Stimulated activated memory B cell treated with anti-CD40 and anti-IgM and Interleukin-4, amounts not matched to agents 10 μg/mL and 1 μg/mL and 100 μg/mL, for 72 hours (primary cell): ENCODE results near the gene LRTM1.

Experiments
- ATAC-seq: fragments of 150-1000 bp; cut with Tn5 transposase; 2 replicates; pipeline ENCODE4 v1.10.0; 2021
- H3K27ac Mint-ChIP-seq: one replicate; pipeline ENCODE4 v1.8.0; 2022; ENCODE audit warnings: mild to moderate bottlenecking, mixed read lengths
- H3K27me3 Mint-ChIP-seq: one replicate; pipeline ENCODE4 v1.8.0; 2022; ENCODE audit warnings: mixed read lengths
- H3K36me3 Mint-ChIP-seq: one replicate; pipeline ENCODE4 v1.8.0; 2022; ENCODE audit warnings: mixed read lengths
- H3K4me1 Mint-ChIP-seq: one replicate; pipeline ENCODE4 v1.8.0; 2022; ENCODE audit warnings: mixed read lengths
- H3K4me3 Mint-ChIP-seq: one replicate; pipeline ENCODE4 v1.8.0; 2022; ENCODE audit warnings: mild to moderate bottlenecking, moderate library complexity, mixed read lengths
- H3K9me3 Mint-ChIP-seq: one replicate; pipeline ENCODE4 v1.8.0; 2022; ENCODE audit warnings: mixed read lengths

LRTM1 gene

DNA sequence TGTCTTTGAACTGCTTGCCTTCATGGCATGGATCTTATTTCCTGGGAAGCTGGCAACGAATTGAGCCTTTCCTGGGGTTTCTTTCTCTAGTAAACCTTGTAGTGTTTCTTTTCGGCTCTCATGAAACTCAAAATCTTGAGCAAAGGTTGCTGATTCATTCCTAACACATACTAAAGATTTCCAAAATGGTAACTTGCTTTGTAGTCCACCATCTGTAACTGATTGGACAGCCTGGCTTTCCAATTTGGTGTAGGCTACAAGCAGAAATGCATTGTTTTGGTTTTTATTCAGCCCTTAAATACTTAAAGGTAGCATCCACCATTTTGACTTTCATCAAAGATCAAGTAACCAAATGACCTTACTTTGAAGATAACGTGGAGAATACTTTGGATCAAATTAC is 38.1 kb downstream of the LRTM1 start:
- H3K36me3 Mint-ChIP-seq = no peaks in the 10 kb centered on the region
- H3K27me3 Mint-ChIP-seq = no peaks in the 10 kb centered on the region
- no peak for ATAC-seq
- no peaks in the 10 kb centered on the region for H3K4me1 Mint-ChIP-seq
- H3K27ac Mint-ChIP-seq = no peak overlapping the region
- H3K4me3 Mint-ChIP-seq = no peak overlapping the region
- peaks cover 8% of the 10 kb centered on the region for H3K9me3 Mint-ChIP-seq

DNA sequence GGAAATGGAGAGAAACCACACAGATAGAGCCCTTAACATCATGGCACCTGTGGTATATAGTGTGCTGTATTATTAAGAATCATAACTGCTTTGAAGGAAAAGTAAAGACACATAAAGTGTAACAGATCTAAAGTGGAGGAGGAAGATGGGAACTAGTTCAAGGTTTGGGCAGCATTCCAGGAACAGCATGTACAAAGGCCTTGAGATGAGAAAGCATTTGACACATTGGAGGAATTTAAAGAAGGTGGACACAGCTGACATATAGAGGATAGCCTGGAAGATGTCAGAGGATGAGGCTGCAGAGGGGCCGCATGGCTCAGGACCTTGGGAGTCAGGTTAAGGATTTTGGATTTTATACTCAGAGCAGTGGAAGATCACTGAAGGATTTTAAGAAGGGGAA is 39.0 kb downstream of the LRTM1 start:
- no peaks in the 10 kb centered on the region for H3K27me3 Mint-ChIP-seq
- H3K9me3 Mint-ChIP-seq = peaks cover 8% of the 10 kb centered on the region
- ATAC-seq = no peak
- H3K36me3 Mint-ChIP-seq = no peaks in the 10 kb centered on the region
- H3K4me1 Mint-ChIP-seq = no peaks in the 10 kb centered on the region
- H3K4me3 Mint-ChIP-seq = no peak overlapping the region
- no peak overlapping the region for H3K27ac Mint-ChIP-seq

DNA sequence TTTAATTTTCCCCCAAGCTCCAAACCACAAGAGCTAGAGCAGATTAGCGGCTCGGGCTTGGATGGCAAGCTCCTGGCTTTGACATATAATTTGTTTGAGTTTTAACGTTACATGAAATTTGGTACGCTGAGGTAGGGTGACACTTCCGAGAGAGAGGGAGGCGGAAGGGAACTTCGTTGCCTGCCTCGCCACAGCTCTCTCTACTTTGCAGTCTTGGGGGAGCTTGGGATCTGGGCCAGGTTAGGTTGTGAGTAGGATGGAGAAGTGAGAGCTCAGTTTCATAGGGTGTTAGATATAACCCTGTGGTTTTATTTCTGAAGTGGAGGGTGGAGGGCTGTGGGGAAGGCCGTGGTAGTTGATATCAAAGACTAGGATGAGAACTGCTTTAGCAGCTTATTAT is 39.7 kb downstream of the LRTM1 start:
- no peaks in the 10 kb centered on the region for H3K4me1 Mint-ChIP-seq
- no peak for ATAC-seq
- H3K36me3 Mint-ChIP-seq = no peaks in the 10 kb centered on the region

GRCh38 chr3:54882129-54882833 is 45.6 kb downstream of the LRTM1 start:
- H3K27me3 Mint-ChIP-seq = no peaks in the 10 kb centered on the region
- H3K36me3 Mint-ChIP-seq = no peaks in the 10 kb centered on the region
- no peaks in the 10 kb centered on the region for H3K9me3 Mint-ChIP-seq
- no peaks in the 10 kb centered on the region for H3K4me1 Mint-ChIP-seq
- no peak for ATAC-seq
- no peak overlapping the region for H3K27ac Mint-ChIP-seq
- H3K4me3 Mint-ChIP-seq = no peak overlapping the region

More for the DNA sequence above, 39.7 kb downstream of the LRTM1 start:
- Mint-ChIP-seq H3K27ac (no peak overlapping the region), H3K9me3 (peaks cover 8% of the 10 kb centered on the region), H3K27me3 (no peaks in the 10 kb centered on the region), H3K4me3 (no peak overlapping the region)

- ATAC-seq = no peak
- H3K4me3 Mint-ChIP-seq = no peak overlapping the region
- H3K36me3 Mint-ChIP-seq = no peaks in the 10 kb centered on the region
- H3K9me3 Mint-ChIP-seq = no peaks in the 10 kb centered on the region
- H3K27me3 Mint-ChIP-seq = no peaks in the 10 kb centered on the region
- H3K27ac Mint-ChIP-seq = no peak overlapping the region
- no peaks in the 10 kb centered on the region for H3K4me1 Mint-ChIP-seq
Measured at GRCh38 chr3:54878145-54878544, 49.7 kb downstream of the LRTM1 start.

DNA sequence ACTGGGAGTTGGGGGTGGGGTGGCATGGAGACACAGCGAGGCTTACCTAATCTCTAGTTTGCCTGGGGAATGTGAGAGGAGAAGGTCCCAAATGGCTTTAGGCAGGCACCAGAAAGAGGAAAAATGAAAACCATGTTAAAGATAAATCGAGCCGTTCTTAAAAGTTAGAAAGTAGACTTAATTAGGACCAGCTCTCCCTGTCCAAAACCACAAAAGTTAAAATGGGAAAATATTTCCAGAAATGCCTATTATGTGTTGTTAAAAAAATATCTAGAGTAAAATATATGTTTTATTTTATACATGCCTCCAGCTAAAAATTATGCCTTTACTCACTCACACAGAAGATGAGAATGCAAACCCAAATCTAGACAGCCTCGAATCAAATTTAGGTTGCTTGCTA is 50.1 kb downstream of the LRTM1 start:
- ATAC-seq = no peak
- H3K4me1 Mint-ChIP-seq = no peaks in the 10 kb centered on the region
- no peaks in the 10 kb centered on the region for H3K27me3 Mint-ChIP-seq
- H3K9me3 Mint-ChIP-seq = peaks cover 1% of the 10 kb centered on the region
- no peak overlapping the region for H3K27ac Mint-ChIP-seq
- no peak overlapping the region for H3K4me3 Mint-ChIP-seq
- H3K36me3 Mint-ChIP-seq = no peaks in the 10 kb centered on the region

- H3K9me3 Mint-ChIP-seq = peaks cover 4% of the 10 kb centered on the region
- H3K4me1 Mint-ChIP-seq = no peaks in the 10 kb centered on the region
- H3K4me3 Mint-ChIP-seq = no peak overlapping the region
- no peak overlapping the region for H3K27ac Mint-ChIP-seq
- H3K27me3 Mint-ChIP-seq = no peaks in the 10 kb centered on the region
- no peak for ATAC-seq
- H3K36me3 Mint-ChIP-seq = no peaks in the 10 kb centered on the region
Measured at GRCh38 chr3:54876694-54877093, 51.2 kb downstream of the LRTM1 start.

DNA sequence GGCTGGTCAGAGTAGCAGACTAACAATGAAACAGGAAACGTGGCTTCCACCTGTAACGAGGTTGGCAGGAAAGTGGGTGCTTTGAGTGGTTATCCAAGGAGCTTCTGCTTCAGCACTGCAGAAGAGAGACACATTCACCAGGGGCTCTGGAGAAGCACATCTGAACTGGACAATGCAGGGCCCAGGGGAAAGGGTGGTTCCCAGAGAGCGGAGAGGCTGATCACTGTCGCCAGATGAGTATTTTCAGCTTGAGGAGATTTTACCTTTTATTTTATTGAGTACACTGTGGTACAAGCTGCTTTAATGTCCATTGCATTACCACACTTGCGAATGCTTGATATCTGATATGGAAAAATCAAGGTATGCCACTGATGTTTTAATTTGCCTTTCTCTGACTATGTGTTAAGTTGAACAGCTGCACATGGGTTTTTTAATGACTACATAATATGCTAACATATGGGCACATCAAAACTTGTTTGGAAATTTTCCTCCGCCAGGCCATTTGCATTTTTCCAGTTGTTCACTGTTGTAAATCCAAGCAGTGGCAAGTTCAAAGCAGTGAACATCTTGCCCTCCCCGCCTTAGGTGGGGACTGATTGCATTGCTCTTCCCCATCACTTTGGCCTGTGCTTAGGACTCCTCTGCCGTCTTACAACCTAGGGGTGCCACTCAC is 52.1 kb downstream of the LRTM1 start:
- Mint-ChIP-seq H3K27ac (no peak overlapping the region), H3K27me3 (no peaks in the 10 kb centered on the region), H3K4me1 (no peaks in the 10 kb centered on the region), H3K9me3 (peaks cover 4% of the 10 kb centered on the region), H3K4me3 (no peak overlapping the region), H3K36me3 (no peaks in the 10 kb centered on the region)
- ATAC-seq = no peak

DNA sequence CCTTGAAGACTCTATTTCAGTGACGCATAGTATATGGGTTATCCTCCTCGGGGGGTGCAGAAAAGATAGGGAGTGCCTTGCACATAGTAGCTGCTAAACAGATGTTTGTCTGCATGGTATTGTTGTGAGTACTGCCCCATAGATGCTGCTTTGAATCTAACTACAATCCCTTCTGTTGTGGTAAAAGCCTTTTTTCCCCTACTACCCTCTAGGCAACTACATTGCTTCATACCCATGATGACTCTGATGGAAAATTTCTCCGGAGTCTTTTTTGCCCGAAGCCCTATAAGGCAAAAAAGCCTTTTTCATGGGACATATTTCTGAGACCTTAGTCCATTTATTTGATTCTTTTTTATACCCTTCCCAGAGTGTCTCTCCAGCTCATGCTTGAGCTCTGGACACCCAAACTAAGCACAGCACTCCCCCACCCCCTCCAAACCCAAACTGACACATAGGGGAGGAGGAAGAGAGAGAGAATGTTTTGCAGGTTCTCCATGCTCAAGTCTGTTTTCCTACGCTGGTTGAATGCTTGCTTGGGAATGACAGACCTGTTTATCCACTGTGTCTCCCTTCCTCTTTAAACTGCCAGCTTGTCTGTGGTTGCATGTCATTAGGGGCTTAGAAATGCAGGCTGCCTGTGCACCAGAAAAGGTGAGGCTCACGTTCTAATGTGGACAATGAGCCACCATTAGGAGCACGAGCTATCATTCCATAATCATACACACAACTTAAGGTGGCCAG is 52.9 kb downstream of the LRTM1 start:
- peaks cover 4% of the 10 kb centered on the region for H3K9me3 Mint-ChIP-seq
- H3K4me3 Mint-ChIP-seq = no peak overlapping the region
- ATAC-seq = no peak
- no peaks in the 10 kb centered on the region for H3K36me3 Mint-ChIP-seq
- H3K4me1 Mint-ChIP-seq = no peaks in the 10 kb centered on the region
- H3K27ac Mint-ChIP-seq = no peak overlapping the region
- no peaks in the 10 kb centered on the region for H3K27me3 Mint-ChIP-seq

DNA sequence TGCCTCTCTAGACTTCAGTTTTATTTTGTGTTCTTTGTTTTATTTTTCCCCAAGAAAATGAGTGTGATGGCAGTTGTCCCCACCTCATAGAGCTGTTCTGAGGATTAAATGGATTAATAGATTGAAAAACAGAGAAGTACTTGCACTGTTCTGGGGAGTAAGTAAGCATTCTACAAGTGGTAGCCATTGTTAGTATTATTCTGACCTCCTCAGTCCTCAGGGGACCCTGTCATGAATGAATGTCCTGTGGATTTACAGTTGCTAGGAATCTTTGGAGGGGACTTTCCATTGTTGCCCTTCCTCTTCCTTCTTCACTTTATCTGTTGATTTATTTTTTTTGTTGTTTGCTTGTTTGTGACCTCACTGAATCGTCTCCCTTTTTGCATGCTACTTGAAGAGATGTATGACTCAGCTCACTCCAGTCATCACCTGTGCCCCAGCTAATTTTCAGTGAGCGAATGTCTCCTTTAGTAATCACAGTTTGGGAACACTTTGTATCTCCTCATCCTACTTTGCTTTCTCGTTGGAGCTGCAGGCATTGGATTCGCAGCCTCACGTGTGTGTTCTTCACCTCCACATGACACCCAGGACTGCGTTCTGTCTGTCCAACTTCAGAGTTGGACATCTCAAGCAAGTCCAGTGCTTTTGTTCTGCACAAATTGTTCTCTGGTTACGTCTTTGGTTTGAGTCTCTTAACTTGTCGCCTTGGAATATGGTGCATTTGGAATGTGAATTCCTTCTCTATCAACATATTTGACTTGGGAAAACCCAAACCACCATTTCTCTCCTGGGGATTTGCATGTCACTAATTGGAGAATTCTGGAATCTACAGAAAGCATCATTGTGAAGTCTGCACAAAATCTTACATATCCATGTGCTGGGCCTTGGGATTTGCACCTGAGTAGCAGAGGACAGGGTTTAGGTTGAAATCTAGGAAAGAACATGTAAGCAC is 54.5 kb downstream of the LRTM1 start:
- H3K4me1 Mint-ChIP-seq = no peaks in the 10 kb centered on the region
- H3K36me3 Mint-ChIP-seq = no peaks in the 10 kb centered on the region
- no peak for ATAC-seq
- H3K27me3 Mint-ChIP-seq = no peaks in the 10 kb centered on the region
- peaks cover 4% of the 10 kb centered on the region for H3K9me3 Mint-ChIP-seq
- no peak overlapping the region for H3K27ac Mint-ChIP-seq
- H3K4me3 Mint-ChIP-seq = no peak overlapping the region

- ATAC-seq = no peak
- H3K36me3 Mint-ChIP-seq = no peaks in the 10 kb centered on the region
- peaks cover 4% of the 10 kb centered on the region for H3K9me3 Mint-ChIP-seq
- no peaks in the 10 kb centered on the region for H3K4me1 Mint-ChIP-seq
- no peaks in the 10 kb centered on the region for H3K27me3 Mint-ChIP-seq
- H3K4me3 Mint-ChIP-seq = no peak overlapping the region
- H3K27ac Mint-ChIP-seq = no peak overlapping the region
Measured at GRCh38 chr3:54871867-54872266, 56.0 kb downstream of the LRTM1 start.

- Mint-ChIP-seq H3K4me3 (no peak overlapping the region), H3K27me3 (no peaks in the 10 kb centered on the region), H3K36me3 (no peaks in the 10 kb centered on the region), H3K9me3 (peaks cover 4% of the 10 kb centered on the region), H3K27ac (no peak overlapping the region), H3K4me1 (no peaks in the 10 kb centered on the region)
- ATAC-seq = no peak
Measured at GRCh38 chr3:54870423-54870822, 57.4 kb downstream of the LRTM1 start.
